WERI-Rb-1 (cell line): Measurements from ENCODE around the gene KRTAP16-1.
"Not testable (repeated sequence)": the region's sequence is repeated elsewhere in the genome, so short reads cannot be mapped to it uniquely, and the experiment has no call there.

ENCODE experiments used
- DNase-seq: peaks from one replicate; pipeline ENCODE4 v3.0.0-alpha.2; 2020
- H3K27ac ChIP-seq: fragments of 250-450 bp; sonication (Bioruptor Pico); 2 replicates; pipeline ENCODE4 v1.5.1; 2020; ENCODE audit warnings: mild to moderate bottlenecking, moderate library complexity
- H3K27me3 ChIP-seq: fragments of 250-450 bp; sonication (Bioruptor Pico); 2 replicates; pipeline ENCODE4 v1.5.1; 2021; ENCODE audit warnings: mild to moderate bottlenecking, low read depth, moderate library complexity; ENCODE audit not compliant: insufficient read depth, severe bottlenecking
- H3K36me3 ChIP-seq: fragments of 250-450 bp; sonication (Bioruptor Pico); 2 replicates; pipeline ENCODE4 v1.5.1; 2020; ENCODE audit warnings: mild to moderate bottlenecking, moderate library complexity
- H3K4me3 ChIP-seq: 2 replicates; pipeline ENCODE4 v1.5.1; 2011; ENCODE audit warnings: low read depth, mild to moderate bottlenecking, control low read depth, low read length
- H3K9me3 ChIP-seq: fragments of 250-450 bp; sonication (Bioruptor Pico); 2 replicates; pipeline ENCODE4 v1.5.1; 2021; ENCODE audit warnings: mild to moderate bottlenecking, moderate library complexity; ENCODE audit not compliant: severe bottlenecking
- CTCF ChIP-seq: IDR thresholded peaks from 2 replicates; pipeline ENCODE4 v1.5.1; 2011; ENCODE audit warnings: low read depth, mild to moderate bottlenecking, control low read depth, inconsistent platforms, low read length

The KRTAP16-1 gene

GRCh38 chr17:41284043-41284442 lies 25.1 kb downstream of the KRTAP16-1 start:
- peaks cover 87% of the 10 kb centered on the region for H3K27me3 ChIP-seq
- TF ChIP-seq CTCF: no peak
- no peaks in the 10 kb centered on the region for H3K9me3 ChIP-seq
- H3K27ac ChIP-seq: no peak overlapping the region
- DNase-seq: no peak
- no peaks in the 10 kb centered on the region for H3K36me3 ChIP-seq
- no peak overlapping the region for H3K4me3 ChIP-seq

GRCh38 chr17:41278176-41278955 lies 30.7 kb downstream of the KRTAP16-1 start:
- peaks cover 66% of the 10 kb centered on the region for H3K27me3 ChIP-seq
- no peaks in the 10 kb centered on the region for H3K36me3 ChIP-seq
- no peak overlapping the region for H3K4me3 ChIP-seq
- DNase-seq: no peak
- H3K9me3 ChIP-seq: no peaks in the 10 kb centered on the region
- no peak overlapping the region for H3K27ac ChIP-seq
- no peak for TF ChIP-seq CTCF

- H3K9me3 ChIP-seq, H3K27ac ChIP-seq, H3K4me3 ChIP-seq, DNase-seq, H3K36me3 ChIP-seq: not testable (repeated sequence)
- peaks cover 44% of the 10 kb centered on the region for H3K27me3 ChIP-seq
Observed at GRCh38 chr17:41275648-41276190, 33.4 kb downstream of the KRTAP16-1 start, which contains the start of gene KRTAP9-7. TSS of gene KRTAP9-7 (plus strand) at chr17:41275698. CDS start at chr17:41275698, 0 bp downstream.

GRCh38 chr17:41271858-41272257 lies 37.3 kb downstream of the KRTAP16-1 start:
- peaks cover 14% of the 10 kb centered on the region for H3K27me3 ChIP-seq
- H3K9me3 ChIP-seq: no peaks in the 10 kb centered on the region
- no peak for DNase-seq
- no peak overlapping the region for H3K27ac ChIP-seq
- no peaks in the 10 kb centered on the region for H3K36me3 ChIP-seq
- no peak for TF ChIP-seq CTCF
- no peak overlapping the region for H3K4me3 ChIP-seq

- H3K9me3 ChIP-seq, H3K36me3 ChIP-seq: not testable (repeated sequence)
Observed at GRCh38 chr17:41271323-41271722, 37.8 kb downstream of the KRTAP16-1 start.

GRCh38 chr17:41267711-41268110 lies 41.4 kb downstream of the KRTAP16-1 start:
- no peak overlapping the region for H3K4me3 ChIP-seq
- no peak for TF ChIP-seq CTCF
- H3K9me3 ChIP-seq: no peaks in the 10 kb centered on the region
- H3K27ac ChIP-seq: no peak overlapping the region
- H3K27me3 ChIP-seq: peaks cover 24% of the 10 kb centered on the region
- DNase-seq: no peak
- no peaks in the 10 kb centered on the region for H3K36me3 ChIP-seq

More at GRCh38 chr17:41271323-41271722, 37.8 kb downstream of the KRTAP16-1 start:
- not testable (repeated sequence) for H3K4me3 ChIP-seq, DNase-seq, H3K27ac ChIP-seq, H3K27me3 ChIP-seq

GRCh38 chr17:41265078-41265477 lies 44.0 kb downstream of the KRTAP16-1 start, which contains the start of gene KRTAP9-6:
TSS of gene KRTAP9-6 (plus strand) at chr17:41265378. CDS start at chr17:41265378, 0 bp downstream.
- no peak for TF ChIP-seq CTCF
- Histone ChIP-seq H3K4me3 (no peak within 1 kb of the TSS), H3K36me3 (no peaks in the 10 kb centered on the region), H3K9me3 (no peaks in the 10 kb centered on the region), H3K27ac (no peak within 1 kb of the TSS), H3K27me3 (peaks cover 42% of the 10 kb centered on the region)
- no peak for DNase-seq
